Gastrocnemius medialis (tissue), 4 donors: ENCODE results near the gene PMVK. TPM values are rescaled to one million over a fixed set of nuclear protein-coding genes. Genes with fewer than 3 reads are reported as not detected.
A peak's percentile ranks its signal among the peaks of the same experiment; 100 is the strongest.

Experiments
- ATAC-seq, 2 donors: fragments of 150-250 bp; one replicate each; pipeline ENCODE4 v1.9.1; 2016
- DNase-seq, 2 donors: peaks; one replicate each; pipeline ENCODE4 v3.0.0-alpha.2; 2019
- H3K27ac ChIP-seq, 4 donors: fragments of 200-600 bp; sonication (generic); 1 replicate in 1 of 4; 2 replicates in 3 of 4; pipeline ENCODE4 v1.5.1; 2016 to 2018; ENCODE audit warnings: mild to moderate bottlenecking in 2 of 4, moderate library complexity in 1 of 4
- H3K27me3 ChIP-seq, 3 donors: fragments of 200-600 bp; sonication (generic) in 2 of 3; 1 replicate in 1 of 3; 2 replicates in 2 of 3; pipeline versions ENCODE4 v1.5.1 to v1.6.0; 2016 to 2019; ENCODE audit warnings: mild to moderate bottlenecking in 1 of 3, moderate library complexity in 1 of 3
- H3K36me3 ChIP-seq, 2 donors: fragments of 200-600 bp; sonication (generic) in 1 of 2; one replicate each; pipeline ENCODE4 v1.5.1; 2017 to 2018
- H3K4me1 ChIP-seq, 2 donors: fragments of 200-600 bp; sonication (generic) in 1 of 2; one replicate each; pipeline ENCODE4 v1.5.1; 2016 to 2017; ENCODE audit warnings: mild to moderate bottlenecking in 2 of 2
- H3K4me3 ChIP-seq, 4 donors: fragments of 200-600 bp; sonication (generic) in 3 of 4; 1 replicate in 1 of 4; 2 replicates in 3 of 4; pipeline ENCODE4 v1.5.1; 2016 to 2019; ENCODE audit warnings: mild to moderate bottlenecking in 2 of 4
- H3K9me3 ChIP-seq, 3 donors: fragments of 200-600 bp; sonication (generic) in 2 of 3; 1 replicate in 1 of 3; 2 replicates in 2 of 3; pipeline ENCODE4 v1.5.1; 2016 to 2019
- POLR2A ChIP-seq, 2 donors: fragments of 450-650 bp; IDR thresholded peaks; one replicate each; pipeline ENCODE4 v1.6.1; 2017; ENCODE audit warnings: antibody characterized with exemption in 2 of 2, mild to moderate bottlenecking in 2 of 2, moderate library complexity in 2 of 2
- in situ Hi-C, 4 donors: fragments of 200-750 bp; cut with MboI; loops; one replicate each; pipeline versions ENCODE4 v1.15.0 to v1.8.0; 2017; ENCODE audit warnings: low sequenced_read_pairs in 4 of 4
- intact Hi-C: fragments of 100-400 bp; cut with DNase I; formaldehyde crosslinking; loops from one replicate; pipeline ENCODE4 v1.15.1; 2023; ENCODE audit warnings: low total_unique reads
- total RNA-seq, 4 donors: library from RNA; depleted of rRNA; stranded (reverse); fragments of >200 nt; gene quantifications; one replicate each; pipeline versions ENCODE4 v1.1.0 to v1.2.3, GENCODE V29; 2016
- TF ChIP-seq, protein P1 (sequence below), 5 experiments: fragments of 450-650 bp in 3 of 5; fragments of 200-600 bp in 2 of 5; sonication (generic) in 2 of 5; IDR thresholded peaks in 4 of 5; conservative IDR thresholded peaks in 1 of 5; 1 replicate in 4 of 5; 2 replicates in 1 of 5; pipeline ENCODE4 v1.5.1; 2016 to 2019; ENCODE audit warnings: antibody characterized with exemption in 5 of 5, mild to moderate bottlenecking in 3 of 5, moderate library complexity in 3 of 5

Gene PMVK
- total RNA-seq, 4 donors from 2014 or later = 4.6 to 7.6 (median 6.1) TPM

GRCh38 chr1:154923695-154924094 is 12.8 kb downstream of the PMVK start:
- intact Hi-C loops = no loop called here
- no peaks in the 10 kb centered on the region for H3K27me3 ChIP-seq
- ATAC-seq = no peak
- TF ChIP-seq, protein P1, sequence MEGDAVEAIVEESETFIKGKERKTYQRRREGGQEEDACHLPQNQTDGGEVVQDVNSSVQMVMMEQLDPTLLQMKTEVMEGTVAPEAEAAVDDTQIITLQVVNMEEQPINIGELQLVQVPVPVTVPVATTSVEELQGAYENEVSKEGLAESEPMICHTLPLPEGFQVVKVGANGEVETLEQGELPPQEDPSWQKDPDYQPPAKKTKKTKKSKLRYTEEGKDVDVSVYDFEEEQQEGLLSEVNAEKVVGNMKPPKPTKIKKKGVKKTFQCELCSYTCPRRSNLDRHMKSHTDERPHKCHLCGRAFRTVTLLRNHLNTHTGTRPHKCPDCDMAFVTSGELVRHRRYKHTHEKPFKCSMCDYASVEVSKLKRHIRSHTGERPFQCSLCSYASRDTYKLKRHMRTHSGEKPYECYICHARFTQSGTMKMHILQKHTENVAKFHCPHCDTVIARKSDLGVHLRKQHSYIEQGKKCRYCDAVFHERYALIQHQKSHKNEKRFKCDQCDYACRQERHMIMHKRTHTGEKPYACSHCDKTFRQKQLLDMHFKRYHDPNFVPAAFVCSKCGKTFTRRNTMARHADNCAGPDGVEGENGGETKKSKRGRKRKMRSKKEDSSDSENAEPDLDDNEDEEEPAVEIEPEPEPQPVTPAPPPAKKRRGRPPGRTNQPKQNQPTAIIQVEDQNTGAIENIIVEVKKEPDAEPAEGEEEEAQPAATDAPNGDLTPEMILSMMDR (IDR thresholded peaks at IDR 0.05 in 4 of 5, conservative IDR thresholded peaks at IDR 0.05 in 1 of 5) = no peak
- TF ChIP-seq POLR2A (IDR thresholded peaks at IDR 0.05) = no peak
- H3K9me3 ChIP-seq = no peaks in the 10 kb centered on the region
- DNase-seq = no peak
- H3K36me3 ChIP-seq = peaks cover 0 to 31% of the 10 kb centered on the region in 2 donors
- no peak overlapping the region for H3K4me3 ChIP-seq
- no peak overlapping the region for H3K27ac ChIP-seq
- in situ Hi-C loops = no loop called here
- no peaks in the 10 kb centered on the region for H3K4me1 ChIP-seq

DNA sequence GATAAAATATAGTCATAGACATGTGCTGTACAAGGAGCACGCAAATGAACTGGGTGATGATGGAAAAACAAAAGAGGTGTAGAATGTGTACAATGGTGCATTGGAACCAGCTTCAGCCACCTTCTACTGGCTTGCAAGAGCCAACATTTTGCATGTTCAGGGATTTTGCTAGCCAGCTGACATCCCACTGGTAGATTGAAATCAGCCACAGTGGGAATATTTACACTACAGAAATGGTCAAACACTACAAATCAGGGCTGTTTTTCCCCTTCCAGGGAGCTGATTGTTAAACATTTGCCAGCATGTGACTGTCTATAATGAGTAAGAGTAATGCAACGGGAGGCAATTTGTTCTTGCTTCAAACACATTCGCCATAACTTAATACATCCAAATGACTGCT is 23.2 kb downstream of the PMVK start:
- H3K36me3 ChIP-seq = no peaks in the 10 kb centered on the region
- H3K27ac ChIP-seq = no peak overlapping the region
- no peaks in the 10 kb centered on the region for H3K9me3 ChIP-seq
- in situ Hi-C loops = no loop called here
- no peak overlapping the region for H3K4me3 ChIP-seq
- ATAC-seq = no peak
- intact Hi-C loops = no loop called here
- no peak for DNase-seq
- peaks cover 0 to 11% of the 10 kb centered on the region in 2 donors for H3K4me1 ChIP-seq
- no peak for TF ChIP-seq POLR2A (IDR thresholded peaks at IDR 0.05)
- TF ChIP-seq, protein P1 (IDR thresholded peaks at IDR 0.05 in 4 of 5, conservative IDR thresholded peaks at IDR 0.05 in 1 of 5) = no peak
- H3K27me3 ChIP-seq = no peaks in the 10 kb centered on the region

DNA sequence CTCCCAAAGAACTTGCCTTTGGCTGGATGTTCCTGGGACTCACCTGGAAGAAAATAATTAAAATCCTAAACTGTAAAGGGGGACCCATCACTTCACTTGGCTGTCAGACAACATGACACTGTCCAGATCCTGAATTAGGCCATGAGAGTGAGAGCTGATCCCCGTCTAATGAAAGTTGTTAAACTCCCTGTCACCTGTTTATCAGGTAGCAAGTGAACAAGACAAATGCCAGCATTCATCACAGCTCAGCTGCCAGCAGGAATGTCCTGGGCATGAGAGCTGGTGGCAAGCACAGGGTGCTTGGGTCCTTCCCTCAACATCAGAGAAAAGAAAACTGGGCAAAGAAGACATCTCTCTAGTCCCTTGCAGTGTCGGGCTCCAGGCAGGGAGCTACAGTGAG is 23.8 kb downstream of the PMVK start:
- Histone ChIP-seq H3K9me3 (no peaks in the 10 kb centered on the region), H3K4me3 (no peak overlapping the region), H3K27me3 (no peaks in the 10 kb centered on the region), H3K4me1 (peaks cover 0 to 11% of the 10 kb centered on the region in 2 donors), H3K27ac (no peak overlapping the region), H3K36me3 (no peaks in the 10 kb centered on the region)
- in situ Hi-C loops = no loop called here
- intact Hi-C loops = no loop called here
- ATAC-seq (no peak), DNase-seq (no peak)
- TF ChIP-seq, protein P1 (IDR thresholded peaks at IDR 0.05 in 4 of 5, conservative IDR thresholded peaks at IDR 0.05 in 1 of 5) = no peak
- TF ChIP-seq POLR2A (IDR thresholded peaks at IDR 0.05) = no peak

- Histone ChIP-seq H3K4me3 (no peak overlapping the region), H3K27ac (peak overlapping the region in 1 of 4 donors; percentile 19), H3K27me3 (no peaks in the 10 kb centered on the region), H3K4me1 (peaks cover 0 to 11% of the 10 kb centered on the region in 2 donors), H3K36me3 (no peaks in the 10 kb centered on the region), H3K9me3 (no peaks in the 10 kb centered on the region)
- intact Hi-C loops (no loop called here), in situ Hi-C loops (no loop called here)
- no peak for TF ChIP-seq POLR2A (IDR thresholded peaks at IDR 0.05)
- TF ChIP-seq, protein P1 (IDR thresholded peaks at IDR 0.05 in 4 of 5, conservative IDR thresholded peaks at IDR 0.05 in 1 of 5) = no peak
- no peak for ATAC-seq
- DNase-seq = no peak
These were observed 24.6 kb downstream of the PMVK start for GRCh38 chr1:154911691-154912550.
